ENCODE measurements around the gene TRPM4. TPM values are rescaled to one million over a fixed set of nuclear protein-coding genes. Genes with fewer than 3 reads are reported as not detected.
"Not testable (repeated sequence)": the region's sequence is repeated elsewhere in the genome, so short reads cannot be mapped to it uniquely, and the experiment has no call there.

The TRPM4 gene
- total RNA-seq, 1 experiment from 2014 or later: 8.3 TPM

DNA sequence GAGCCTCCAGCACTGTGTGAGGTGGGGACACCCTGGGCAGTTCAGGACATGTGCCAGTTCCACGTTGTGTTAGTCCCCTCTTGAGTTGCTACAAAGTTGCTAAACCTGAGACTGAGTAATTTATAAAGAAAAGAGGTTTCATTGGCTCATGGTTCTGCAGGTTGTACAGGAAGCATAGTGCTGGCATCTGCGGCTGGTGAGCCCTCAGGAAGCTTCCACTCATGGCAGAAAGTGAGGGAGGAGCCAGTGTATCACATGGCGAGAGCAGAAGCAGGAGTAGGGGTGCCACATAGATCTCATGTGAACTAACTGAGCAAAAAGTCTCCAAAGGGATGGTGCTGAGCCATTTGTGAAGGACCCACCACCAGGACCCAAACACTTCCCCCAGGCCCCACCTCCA, 33.2 kb downstream of the TRPM4 start:
- no peak for DNase-seq (ENCODE audit: low read depth)

DNA sequence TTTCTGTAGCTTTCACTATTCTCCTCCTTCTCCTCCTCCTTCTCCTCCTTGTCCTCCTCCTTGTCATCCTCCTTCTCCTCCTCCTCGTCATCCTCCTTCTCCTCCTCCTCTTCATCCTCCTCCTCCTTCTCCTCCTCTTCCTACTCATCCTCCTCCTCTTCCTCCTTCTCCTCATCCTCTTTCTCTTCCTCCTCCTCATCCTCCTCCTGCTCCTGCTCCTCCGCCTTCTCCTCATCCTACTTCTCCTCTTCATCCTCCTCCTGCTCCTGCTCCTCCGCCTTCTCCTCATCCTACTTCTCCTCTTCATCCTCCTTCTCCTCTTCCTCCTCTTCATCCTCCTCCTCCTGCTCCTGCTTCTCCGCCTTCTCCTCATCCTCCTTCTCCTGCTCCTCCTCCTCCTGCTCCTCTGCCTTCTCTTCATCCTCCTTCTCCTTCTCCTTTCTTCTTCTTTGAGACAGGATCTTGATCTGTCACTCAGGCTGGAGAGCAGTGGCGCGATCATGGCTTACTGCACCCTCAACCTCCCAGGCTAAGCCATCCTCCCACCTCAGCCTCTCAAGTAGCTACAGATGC, 36.3 kb downstream of the TRPM4 start:
- DNase-seq (ENCODE audit: low read depth): no peak

DNA sequence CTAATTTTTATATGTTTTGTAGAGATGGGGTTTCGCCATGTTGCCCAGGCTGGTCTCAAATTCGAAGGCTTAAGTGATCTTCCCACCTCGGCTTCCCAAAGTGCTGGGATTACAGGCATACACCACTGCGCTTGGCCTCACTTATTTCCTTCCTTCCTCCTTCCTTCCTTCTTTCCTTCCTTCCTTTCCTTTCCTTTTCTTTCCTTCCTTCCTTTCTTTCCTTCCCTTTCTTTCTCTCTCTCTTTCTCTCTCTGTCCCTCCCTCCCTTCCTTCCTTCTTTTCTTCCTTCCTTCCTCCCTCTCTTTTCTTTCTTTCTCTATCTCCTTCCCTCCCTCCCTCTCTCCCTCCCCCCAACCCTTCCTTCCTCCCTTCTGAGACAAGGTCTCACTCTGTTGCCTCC, 36.8 kb downstream of the TRPM4 start:
- DNase-seq (ENCODE audit: low read depth): no peak

DNA sequence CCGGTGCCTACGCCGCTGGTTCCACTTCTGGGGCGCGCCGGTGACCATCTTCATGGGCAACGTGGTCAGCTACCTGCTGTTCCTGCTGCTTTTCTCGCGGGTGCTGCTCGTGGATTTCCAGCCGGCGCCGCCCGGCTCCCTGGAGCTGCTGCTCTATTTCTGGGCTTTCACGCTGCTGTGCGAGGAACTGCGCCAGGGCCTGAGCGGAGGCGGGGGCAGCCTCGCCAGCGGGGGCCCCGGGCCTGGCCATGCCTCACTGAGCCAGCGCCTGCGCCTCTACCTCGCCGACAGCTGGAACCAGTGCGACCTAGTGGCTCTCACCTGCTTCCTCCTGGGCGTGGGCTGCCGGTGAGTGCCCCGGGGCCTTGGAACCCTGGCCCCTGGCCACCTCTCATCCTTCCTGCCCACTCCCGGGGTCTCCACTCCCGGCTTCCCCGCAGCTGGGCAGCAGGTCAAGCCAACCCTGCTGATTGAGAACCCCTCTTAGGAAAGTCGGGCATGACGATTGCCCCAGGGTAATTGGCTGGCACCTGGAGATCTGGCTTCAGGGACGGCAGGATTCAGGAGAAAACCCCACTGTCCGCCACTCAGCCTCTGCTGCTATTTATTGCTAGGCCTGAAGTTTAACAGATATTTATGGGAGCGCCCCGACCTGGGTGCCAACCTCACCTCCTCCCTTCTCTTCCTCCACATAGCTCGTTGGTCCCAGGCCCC, 39.1 kb downstream of the TRPM4 start:
- DNase-seq (ENCODE audit: low read depth): no peak

DNA sequence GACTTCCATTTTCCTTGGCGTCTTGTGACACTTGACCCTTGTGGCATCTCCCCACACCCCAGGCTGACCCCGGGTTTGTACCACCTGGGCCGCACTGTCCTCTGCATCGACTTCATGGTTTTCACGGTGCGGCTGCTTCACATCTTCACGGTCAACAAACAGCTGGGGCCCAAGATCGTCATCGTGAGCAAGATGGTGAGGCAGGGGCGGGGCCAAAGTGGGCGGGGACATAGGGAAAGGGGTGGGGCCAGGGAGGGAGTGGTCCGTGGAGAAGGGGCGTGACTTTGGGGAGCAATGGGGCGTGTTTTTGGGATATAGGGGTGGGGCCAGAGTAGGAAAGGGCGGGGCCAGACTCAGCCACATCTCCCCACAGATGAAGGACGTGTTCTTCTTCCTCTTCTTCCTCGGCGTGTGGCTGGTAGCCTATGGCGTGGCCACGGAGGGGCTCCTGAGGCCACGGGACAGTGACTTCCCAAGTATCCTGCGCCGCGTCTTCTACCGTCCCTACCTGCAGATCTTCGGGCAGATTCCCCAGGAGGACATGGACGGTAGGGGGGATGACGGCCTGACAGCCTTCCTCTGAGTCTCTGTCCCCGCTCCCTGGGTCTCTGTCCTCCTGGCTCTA, 42.8 kb downstream of the TRPM4 start:
- no peak for DNase-seq (ENCODE audit: low read depth)

DNA sequence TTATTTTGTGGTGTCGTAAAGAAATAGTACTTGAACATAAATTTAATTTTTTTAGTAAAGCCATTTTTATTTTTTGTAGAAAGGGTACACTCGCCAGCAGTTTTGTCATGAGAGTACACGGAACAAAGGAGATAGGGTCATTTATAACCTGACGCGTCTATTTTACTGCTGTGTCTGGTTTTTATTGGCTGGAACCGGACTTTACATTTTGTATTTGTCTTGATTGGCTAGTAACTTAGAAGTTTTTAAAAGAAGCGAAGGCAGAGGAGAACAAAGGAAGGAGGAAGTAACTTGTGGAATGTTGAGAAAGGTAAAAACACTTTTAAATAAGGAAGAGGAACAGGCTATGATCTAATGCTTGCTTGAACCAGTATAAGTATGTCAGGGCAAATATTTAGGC, 43.5 kb downstream of the TRPM4 start:
- no peak for DNase-seq (ENCODE audit: low read depth)

DNA sequence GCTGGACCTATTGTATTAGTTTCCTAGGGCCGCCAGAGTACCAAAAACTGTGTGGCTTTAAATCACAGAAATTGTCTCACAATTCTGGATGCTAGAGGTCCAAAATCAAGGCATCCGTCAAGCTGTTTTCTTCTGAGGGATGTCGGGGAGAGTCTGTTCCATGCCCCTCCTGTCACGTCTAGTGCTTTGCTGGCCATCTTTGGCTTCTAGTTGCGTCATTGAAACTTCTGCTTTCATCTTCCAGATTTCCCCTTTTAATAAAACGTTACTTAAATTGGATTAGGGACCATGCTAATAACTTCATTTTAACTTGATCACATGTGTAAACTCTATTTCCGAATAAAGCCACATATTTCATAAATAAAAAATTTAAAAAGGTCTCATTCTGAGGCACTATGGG, 47.5 kb downstream of the TRPM4 start:
- no peak for DNase-seq (ENCODE audit: low read depth)

DNA sequence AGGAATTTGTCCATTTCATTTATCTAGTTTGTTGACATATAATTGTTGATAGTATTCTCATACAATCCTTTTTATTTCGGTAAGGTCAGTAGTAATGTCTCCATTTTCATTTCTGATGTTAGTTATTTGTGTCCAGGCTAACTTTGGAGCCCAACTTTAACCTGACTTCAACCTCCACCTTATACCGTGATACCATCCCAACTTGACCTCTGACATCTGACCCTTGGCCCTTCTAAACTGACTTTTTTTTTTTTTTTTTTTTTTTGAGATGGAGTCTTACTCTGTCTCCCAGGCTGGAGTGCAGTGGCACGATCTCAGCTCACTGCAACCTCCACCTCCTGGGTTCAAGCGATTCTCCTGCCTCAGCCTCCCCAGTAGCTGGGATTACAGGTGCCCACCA, 51.9 kb downstream of the TRPM4 start:
- not testable (repeated sequence) for DNase-seq (ENCODE audit: low read depth)

DNA sequence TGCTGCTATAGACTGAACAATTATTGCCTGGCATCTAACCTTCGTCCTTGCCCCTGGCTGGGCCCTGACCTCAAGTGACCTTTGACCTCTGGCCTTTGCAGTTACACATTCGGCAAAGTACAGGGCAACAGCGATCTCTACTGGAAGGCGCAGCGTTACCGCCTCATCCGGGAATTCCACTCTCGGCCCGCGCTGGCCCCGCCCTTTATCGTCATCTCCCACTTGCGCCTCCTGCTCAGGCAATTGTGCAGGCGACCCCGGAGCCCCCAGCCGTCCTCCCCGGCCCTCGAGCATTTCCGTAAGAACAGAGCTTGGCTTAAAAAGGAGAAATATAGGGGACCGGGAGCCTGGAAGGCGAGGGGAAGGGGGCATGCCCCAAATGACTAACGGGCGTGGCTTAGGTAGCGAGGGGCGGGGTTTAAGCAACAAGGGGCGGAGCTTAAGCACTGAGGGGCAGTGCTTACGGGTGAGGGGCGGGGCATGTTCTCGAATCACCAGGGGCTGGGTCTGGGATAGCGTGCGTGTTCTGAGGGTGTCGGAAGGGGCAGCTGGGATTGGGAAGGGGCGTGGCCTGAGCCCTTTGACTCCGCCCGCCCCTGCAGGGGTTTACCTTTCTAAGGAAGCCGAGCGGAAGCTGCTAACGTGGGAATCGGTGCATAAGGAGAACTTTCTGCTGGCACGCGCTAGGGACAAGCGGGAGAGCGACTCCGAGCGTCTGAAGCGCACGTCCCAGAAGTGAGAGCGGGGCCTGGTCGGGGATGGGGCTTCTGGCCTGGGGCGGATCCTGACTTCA, 52.7 kb downstream of the TRPM4 start:
- peak; percentile 18 for DNase-seq (ENCODE audit: low read depth)

DNA sequence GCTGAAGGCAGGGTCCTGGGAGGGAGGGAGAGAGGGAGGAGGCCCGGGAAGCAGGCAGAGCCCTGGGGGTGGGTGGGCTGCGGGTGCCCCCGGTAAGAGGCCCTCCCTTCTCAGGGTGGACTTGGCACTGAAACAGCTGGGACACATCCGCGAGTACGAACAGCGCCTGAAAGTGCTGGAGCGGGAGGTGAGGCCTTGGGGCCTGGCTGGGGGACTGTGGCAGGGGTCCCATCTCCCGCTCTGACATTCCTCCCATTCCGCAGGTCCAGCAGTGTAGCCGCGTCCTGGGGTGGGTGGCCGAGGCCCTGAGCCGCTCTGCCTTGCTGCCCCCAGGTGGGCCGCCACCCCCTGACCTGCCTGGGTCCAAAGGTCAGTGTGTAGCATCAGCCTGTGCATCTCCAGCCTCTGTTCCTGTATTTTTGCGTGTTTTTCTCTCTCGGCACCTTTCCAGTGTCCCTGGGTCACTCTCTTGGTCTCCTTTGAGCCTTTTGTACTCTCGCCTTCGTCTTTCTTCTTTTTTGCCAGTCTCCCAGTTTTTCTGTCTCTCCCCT, 53.4 kb downstream of the TRPM4 start:
- no peak for DNase-seq (ENCODE audit: low read depth)

DNA sequence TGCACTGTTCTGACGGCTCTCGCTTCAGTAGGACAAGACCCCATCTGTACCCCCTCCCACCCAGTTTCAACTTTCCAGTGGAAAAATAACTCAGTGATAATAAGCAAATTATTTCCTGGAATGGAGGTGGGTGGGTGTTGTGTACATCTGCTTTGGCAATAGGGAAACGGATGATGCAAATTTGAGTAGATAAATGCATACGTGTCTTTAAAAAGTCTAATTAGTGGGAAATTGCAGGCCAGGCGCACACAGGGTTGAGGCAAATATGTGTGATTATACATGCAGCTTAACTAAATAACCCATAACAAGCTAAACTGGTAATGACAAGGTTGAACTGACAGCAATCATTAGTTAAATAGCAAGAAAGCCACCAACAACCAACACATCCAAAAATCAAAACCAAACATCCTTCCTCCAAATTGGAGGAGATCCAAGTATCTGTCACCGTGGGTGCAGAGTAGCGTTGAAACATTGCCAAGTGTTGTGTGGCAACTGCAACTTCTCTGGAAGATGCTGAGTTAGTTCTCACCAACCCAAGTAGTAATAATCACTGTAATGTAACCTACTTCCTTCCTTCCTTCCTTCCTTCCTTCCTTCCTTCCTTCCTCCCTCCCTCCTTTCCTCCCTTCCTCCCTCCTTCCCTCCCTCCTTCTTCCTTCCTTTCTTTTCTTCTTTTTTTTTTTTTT, 54.6 kb downstream of the TRPM4 start:
- no peak for DNase-seq (ENCODE audit: low read depth)

DNA sequence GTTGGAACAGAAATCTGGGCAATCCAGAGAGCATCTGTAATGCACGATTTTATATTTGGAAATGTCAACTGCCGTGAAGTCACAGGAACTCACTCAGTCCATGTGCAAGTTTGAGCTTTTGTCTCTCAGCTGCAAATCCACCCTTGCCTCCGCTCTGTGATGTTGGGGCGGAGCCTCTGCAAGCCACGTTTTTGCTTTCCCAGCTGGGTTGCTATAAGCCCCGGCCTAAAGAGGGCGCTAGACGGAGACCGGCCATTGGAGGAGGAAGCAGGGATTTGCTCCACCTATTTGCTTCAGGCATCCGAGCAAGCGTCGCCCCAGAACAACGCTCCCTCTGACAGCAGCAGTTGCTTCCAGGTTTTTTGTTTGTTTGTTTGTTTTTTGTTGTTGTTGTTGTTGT, 56.2 kb downstream of the TRPM4 start:
- DNase-seq (ENCODE audit: low read depth): no peak

DNA sequence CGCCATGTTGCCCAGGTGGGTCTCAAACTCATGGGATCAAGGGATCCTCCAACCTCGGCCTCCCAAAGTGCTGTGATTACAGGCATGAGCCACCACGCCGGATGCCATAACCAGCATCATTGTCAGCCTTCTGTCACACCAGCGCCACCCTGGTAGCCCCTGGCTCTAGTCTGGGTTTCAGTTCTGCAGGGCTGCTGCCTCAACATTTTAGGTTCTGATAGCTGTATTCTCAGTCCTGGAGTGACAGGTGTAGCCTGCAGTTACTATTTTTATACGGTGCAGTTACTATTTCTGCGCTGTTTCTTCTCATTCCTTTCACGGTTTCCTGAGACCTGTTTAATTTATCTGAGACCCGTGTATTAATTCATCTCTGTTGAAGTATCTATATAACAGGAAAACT, 57.1 kb downstream of the TRPM4 start:
- no peak for DNase-seq (ENCODE audit: low read depth)

DNA sequence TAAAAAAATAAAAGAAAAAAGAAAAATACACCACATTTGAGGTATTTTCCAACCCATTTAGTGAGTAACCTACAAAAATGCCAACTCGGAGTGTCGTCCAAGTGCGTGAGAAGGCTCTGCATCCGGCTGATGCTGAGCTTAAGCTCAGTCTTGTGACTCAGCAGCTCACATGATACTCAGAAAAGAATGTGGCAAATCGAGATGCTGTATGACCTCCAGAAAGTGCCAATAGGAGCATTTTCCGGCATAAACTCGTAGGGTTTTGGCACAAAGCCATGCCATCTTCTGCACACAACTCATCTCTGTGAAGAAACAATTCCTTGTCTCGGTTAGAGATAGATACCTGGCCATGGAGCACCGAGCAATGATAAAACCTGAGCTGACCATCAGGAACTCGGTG, 58.5 kb downstream of the TRPM4 start:
- DNase-seq (ENCODE audit: low read depth): peak; percentile 86

DNA sequence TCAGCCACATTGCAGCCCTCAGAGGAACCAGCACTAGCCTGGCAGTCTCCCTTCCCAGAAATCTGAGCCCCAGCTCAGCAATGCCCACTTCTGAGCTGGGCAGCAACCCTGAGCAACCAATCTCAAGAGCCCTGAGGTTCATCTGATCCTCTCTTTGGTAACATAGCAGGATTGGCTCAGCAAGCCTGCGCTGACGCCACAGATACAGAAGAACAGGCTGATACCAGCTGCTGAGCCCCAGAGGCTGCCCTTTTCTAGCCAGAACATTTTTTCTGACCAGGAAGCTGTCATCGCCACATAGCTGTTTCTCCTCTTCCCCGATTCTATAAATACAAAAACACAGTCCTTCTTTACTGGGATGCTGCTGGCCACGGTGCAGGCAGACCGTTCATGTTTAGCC, 59.8 kb downstream of the TRPM4 start:
- no peak for DNase-seq (ENCODE audit: low read depth)

DNA sequence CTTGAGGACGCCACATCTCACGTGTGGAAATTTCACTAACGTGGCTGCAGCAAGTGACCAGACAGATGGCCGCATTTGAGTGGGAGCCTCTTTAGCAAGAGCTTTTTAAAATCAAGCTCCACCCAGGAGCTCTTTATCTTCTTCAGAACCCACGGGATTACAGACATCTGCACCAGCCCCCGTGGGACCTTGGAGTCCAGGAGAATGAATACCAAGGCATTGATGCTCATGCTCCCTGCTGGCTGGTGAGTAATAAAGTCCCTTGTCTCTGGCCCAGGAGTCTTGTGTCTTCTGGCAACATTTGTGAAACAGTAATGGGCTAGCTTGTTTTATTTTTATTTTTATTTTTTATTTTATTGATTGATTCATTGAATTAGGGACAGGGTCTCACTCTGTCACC, 64.4 kb downstream of the TRPM4 start:
- DNase-seq (ENCODE audit: low read depth): no peak

DNA sequence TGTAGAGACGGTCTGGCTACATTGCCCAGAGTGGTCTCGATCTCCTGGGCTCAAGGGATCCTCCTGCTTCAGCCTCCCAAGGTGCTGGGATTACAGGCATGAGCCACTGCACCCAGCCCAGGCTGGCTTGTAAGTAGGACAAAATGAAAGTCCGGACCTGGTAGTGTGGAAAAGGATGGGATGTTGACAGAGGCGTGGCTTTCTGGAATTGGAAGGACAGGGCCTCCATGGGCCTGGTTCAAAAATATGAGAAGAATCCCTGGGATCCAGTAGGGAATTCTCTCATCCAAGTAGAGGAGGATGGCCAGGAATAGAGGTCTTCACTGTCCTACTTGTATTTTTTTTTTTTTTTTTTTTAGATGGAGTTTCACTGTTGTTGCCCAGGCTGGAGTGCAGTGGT, 64.9 kb downstream of the TRPM4 start:
- DNase-seq (ENCODE audit: low read depth): no peak

DNA sequence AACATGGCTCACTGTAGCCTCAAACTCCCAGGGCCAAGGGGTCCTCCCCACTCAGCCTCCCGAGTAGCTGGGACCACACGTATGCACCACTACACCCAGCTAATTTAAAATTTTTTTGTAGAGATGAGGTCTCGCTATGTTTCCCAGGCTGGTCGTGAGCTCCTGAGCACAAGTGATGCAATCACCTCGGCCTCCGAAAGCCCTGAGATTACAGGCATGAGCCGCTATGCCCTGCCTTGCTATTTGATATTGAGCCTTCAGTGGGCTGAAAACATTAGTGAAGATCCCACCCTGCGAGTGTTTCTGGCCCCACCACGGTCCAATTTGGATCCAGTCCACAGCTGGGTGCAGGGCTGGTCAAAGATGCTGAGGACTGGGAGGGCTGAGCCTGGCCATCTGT, 65.9 kb downstream of the TRPM4 start:
- no peak for DNase-seq (ENCODE audit: low read depth)

DNA sequence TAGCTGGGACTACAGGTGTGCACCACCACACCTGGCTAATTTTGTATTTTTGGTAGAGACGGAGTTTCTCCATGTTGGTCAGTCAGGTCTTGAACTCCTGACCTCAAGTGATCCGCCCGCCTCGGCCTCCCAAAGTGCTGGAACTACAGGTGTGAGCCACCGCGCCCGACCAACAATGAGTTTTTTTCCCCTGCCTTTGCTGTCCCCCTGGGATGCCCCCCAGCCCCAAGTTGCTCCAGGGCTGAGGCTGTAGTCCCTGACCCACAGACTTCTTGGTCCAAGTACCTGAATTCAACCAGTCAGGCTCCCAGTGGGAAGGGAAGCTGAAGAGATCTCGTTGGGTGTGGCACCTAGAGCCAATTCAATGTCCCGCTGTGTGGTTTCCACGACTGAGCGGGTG, 66.8 kb downstream of the TRPM4 start:
- DNase-seq (ENCODE audit: low read depth): not testable (repeated sequence)

DNA sequence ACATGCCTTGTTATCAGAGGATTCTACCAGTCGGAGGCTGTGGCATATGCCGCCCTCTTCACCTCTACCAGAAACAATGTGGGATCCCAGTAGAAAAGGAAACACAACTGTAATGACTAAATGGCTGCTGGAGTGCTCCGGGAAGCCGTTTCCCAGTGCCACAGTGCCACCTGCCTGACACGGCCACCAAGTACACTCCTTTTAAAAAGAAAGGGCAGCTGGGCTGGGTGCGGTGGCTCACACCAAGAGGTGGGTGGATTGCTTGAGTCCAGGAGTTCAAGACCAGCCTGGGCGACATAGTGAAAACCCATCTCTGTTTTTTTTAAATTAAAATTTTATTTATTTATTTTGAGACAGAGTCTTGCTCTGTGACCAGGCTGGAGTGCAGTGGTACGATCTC, 67.3 kb downstream of the TRPM4 start:
- peak; percentile 82 for DNase-seq (ENCODE audit: low read depth)

DNA sequence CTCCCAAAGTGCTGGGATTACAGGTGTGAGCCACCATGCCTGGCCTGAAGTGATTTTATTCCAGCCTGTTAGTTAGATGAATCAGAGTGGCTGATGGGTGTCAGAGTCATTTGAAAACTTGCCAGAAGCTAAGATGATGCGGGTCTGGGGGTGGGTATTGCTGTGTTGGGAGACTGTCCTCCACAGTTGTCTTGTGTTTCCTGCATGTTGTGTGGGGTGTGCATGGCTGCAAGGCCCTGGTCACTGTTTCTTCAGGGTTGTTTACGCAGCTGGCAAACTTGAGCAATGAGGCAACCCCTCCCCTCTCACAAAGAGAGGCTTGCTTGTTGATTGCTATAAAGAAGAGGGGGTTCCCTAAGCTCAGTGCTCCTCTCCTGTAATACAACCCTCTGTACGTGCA, 71.8 kb downstream of the TRPM4 start:
- DNase-seq (ENCODE audit: low read depth): no peak

DNA sequence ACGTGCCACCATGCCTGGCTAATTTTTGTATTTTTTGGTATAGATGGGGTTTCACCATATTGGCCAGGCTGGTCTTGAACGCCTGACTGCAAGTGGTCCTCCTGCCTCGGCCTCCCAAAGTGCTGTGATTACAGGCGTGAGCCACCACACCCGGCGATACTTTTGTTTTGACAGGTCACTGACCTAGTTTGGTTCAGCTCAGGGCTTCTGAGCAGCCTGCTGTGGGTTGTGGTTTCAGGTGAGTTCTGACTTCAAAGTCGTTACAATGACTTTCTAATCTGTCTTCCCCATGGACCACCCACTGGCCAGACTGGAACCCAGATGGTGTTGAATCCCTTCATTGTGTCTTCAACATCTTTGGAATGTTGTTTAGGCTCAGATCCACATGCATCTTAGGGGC, 73.8 kb downstream of the TRPM4 start:
- no peak for DNase-seq (ENCODE audit: low read depth)

Measured in RPMI7951 (cell line).